Heart left ventricle (tissue), 16 donors: ENCODE measurements around the gene KDM4B. TPM values are rescaled to one million over a fixed set of nuclear protein-coding genes. Genes with fewer than 3 reads are reported as not detected.

Experiments
- ATAC-seq, 4 donors: fragments of 200-7000 bp; cut with Tn5 transposase; one replicate each; pipeline ENCODE4 v1.9.1; 2020 to 2022; ENCODE audit warnings: moderate library complexity in 4 of 4, mild to moderate bottlenecking in 3 of 4, moderate number of reproducible peaks in 1 of 4
- DNase-seq, 5 donors: peaks; one replicate each; pipeline ENCODE4 v3.0.0-alpha.2; 2020
- H3K27ac ChIP-seq, 12 donors: fragments of 200-600 bp; sonication (generic) in 4 of 12; one replicate each; pipeline versions ENCODE4 v1.5.0 to v1.8.0; 2016 to 2022; ENCODE audit warnings: mild to moderate bottlenecking in 2 of 12
- H3K27me3 ChIP-seq, 9 donors: fragments of 200-600 bp; sonication (generic) in 2 of 9; one replicate each; pipeline versions ENCODE4 v1.5.1 to v1.8.0; 2016 to 2022; ENCODE audit warnings: mild to moderate bottlenecking in 3 of 9
- H3K36me3 ChIP-seq, 9 donors: fragments of 200-600 bp; sonication (generic) in 2 of 9; one replicate each; pipeline versions ENCODE4 v1.5.0 to v1.8.0; 2018 to 2022; ENCODE audit warnings: mild to moderate bottlenecking in 2 of 9
- H3K4me1 ChIP-seq, 12 donors: fragments of 200-600 bp; sonication (generic) in 4 of 12; one replicate each; pipeline versions ENCODE4 v1.5.0 to v1.8.0; 2016 to 2022; ENCODE audit warnings: mild to moderate bottlenecking in 3 of 12
- H3K4me3 ChIP-seq, 12 donors: fragments of 200-600 bp; sonication (generic) in 4 of 12; one replicate each; pipeline versions ENCODE4 v1.5.0 to v1.8.0; 2017 to 2022; ENCODE audit warnings: mild to moderate bottlenecking in 9 of 12, moderate library complexity in 4 of 12
- H3K9me3 ChIP-seq, 12 donors: fragments of 200-600 bp; sonication (generic) in 4 of 12; one replicate each; pipeline versions ENCODE4 v1.5.0 to v1.8.0; 2016 to 2022; ENCODE audit warnings: mild to moderate bottlenecking in 1 of 12
- CTCF ChIP-seq, 12 donors: fragments of 200-600 bp; sonication (generic) in 4 of 12; IDR thresholded peaks; one replicate each; pipeline versions ENCODE4 v1.5.0 to v1.8.0; 2018 to 2022; ENCODE audit warnings: antibody characterized with exemption in 12 of 12, mild to moderate bottlenecking in 5 of 12
- POLR2A ChIP-seq, 2 donors: fragments of 450-650 bp; IDR thresholded peaks; one replicate each; pipeline ENCODE4 v1.6.1; 2017; ENCODE audit warnings: antibody characterized with exemption in 2 of 2, mild to moderate bottlenecking in 2 of 2, moderate library complexity in 2 of 2
- WGBS, 4 donors: extraction: QIAGEN DNeasy Blood & Tissue Kit in 2 of 4; methylation state at CpG; one replicate each; pipeline versions ENCODE4 v1.1.5 to v1.1.7; 2013 to 2018; 5-methylcytosine and 5-hydroxymethylcytosine counted together
- intact Hi-C, 10 donors: fragments of 100-400 bp; cut with DNase I; formaldehyde crosslinking; loops; one replicate each; pipeline versions ENCODE4 v1.11.1 to v1.14.2; 2022
- long read RNA-seq, 3 donors: library from polyadenylated mRNA; unstranded; transcript quantifications; one replicate each; pipeline ENCODE4 v2.0.0, GENCODE V29; 2020 to 2021
- polyA plus RNA-seq, 2 donors: library from polyadenylated mRNA; stranded (reverse); fragments of 200-250 nt; gene quantifications; one replicate each; pipeline ENCODE4 v1.2.3, GENCODE V29; 2013
- total RNA-seq, 9 donors: library from RNA; depleted of rRNA in 2 of 9; stranded (reverse); fragments of >200 nt in 2 of 9; fragmentation: NEBNext Ultra II Directional in 3 of 9; extraction: Animal tissue kit (Norgen Biotek cat#: 25700) in 3 of 9; gene quantifications; one replicate each; pipeline versions ENCODE4 v1.1.0 to v1.2.4, GENCODE V29; 2016 to 2023
- donor health status: ischemic (EF 13 %, LVEDD 7.1; RV severe dilation, severe dysfunction).
- donor health status: healthy with polysubstance abuse.
- donor health status: DM: no; HTN: yes; CAD: no.
- donor health status: DM: no; HTN: no; CAD: no.
- donor health status: ischemic (EF 25% LVEDD 6.9; RV normal size, moderate dysfunction).
- donor health status: ischemic (EF 25% LVEDD 5.7; RV mildly dilated, moderate dysfunction).
- donor health status: healthy.
- donor health status: DM: yes; HTN: yes; CAD: no.
- donor health status: ischemic (EF 35%, LVEDD 5.7; RV mildly dilated, moderate dysfunction).
- donor health status: nonischemic (EF 11% LVEDD 7.7; RV severe dilation, severe dysfunction).
- donor health status: DM: yes; HTN: yes; CAD: no.
- donor health status: PGD.
- donor health status: ischemic (EF 29% LVEDD 5.4; RV normal size, mild dysfunction).
- donor health status: nonischemic (EF 23%, LVEDD 6.1; RV moderate dilation, normal function).

The KDM4B gene
- 10 to 100 TPM; 21.5 to 36.5 (median 28.1) TPM for total RNA-seq
- polyA plus RNA-seq: 10 to 100 TPM; 22.6 to 24.3 TPM
- long read RNA-seq, donor 1, full-length matches to known transcripts: 5 of 36 reads
- long read RNA-seq, donor 1, partial matches to known transcripts: 9 of 36 reads
- long read RNA-seq, donor 1, other reads (novel, unspliced or antisense): 22 of 36 reads
- long read RNA-seq, donor 2, partial matches to known transcripts: 2 of 26 reads
- long read RNA-seq, donor 2, other reads (novel, unspliced or antisense): 24 of 26 reads
- long read RNA-seq, donor 3, full-length matches to known transcripts: 18 of 59 reads
- long read RNA-seq, donor 3, partial matches to known transcripts: 33 of 59 reads
- long read RNA-seq, donor 3, other reads (novel, unspliced or antisense): 8 of 59 reads

GRCh38 chr19:4968462-4969291 is at the start of gene KDM4B:
TSS of gene KDM4B (plus strand) at chr19:4969113. CDS start at chr19:5032891, 63,778 bp downstream.
- Histone ChIP-seq H3K4me3 (peak within 1 kb of the TSS; percentile 54 to 92 (median 69)), H3K27ac (peak within 1 kb of the TSS; percentile 8 to 87 (median 69)), H3K9me3 (no peaks in the 10 kb centered on the region), H3K36me3 (no peaks in the 10 kb centered on the region), H3K4me1 (peaks cover 0 to 46% (median 33%) of the 10 kb centered on the region in 12 donors), H3K27me3 (no peaks in the 10 kb centered on the region)
- WGBS, 4 donors: 0 to 6% (median 1%) methylated on average over 3 to 96 of the region's 96 CpGs
- TF ChIP-seq POLR2A (IDR thresholded peaks at IDR 0.05): peak; percentile 97
- no peak for TF ChIP-seq CTCF (IDR thresholded peaks at IDR 0.05)
- intact Hi-C loops: loop anchor here in 4 of 10 donors (5.0 kb wide), 5 partner anchors 64 to 511 kb away; partner anchors contain the start of genes PLIN3 (in 2 of the 4), DPP9 (in 1 of the 4) and UBXN6 (in 1 of the 4)
- ATAC-seq (peak; percentile 95 to 98 (median 98)), DNase-seq (peak; percentile 99 to 100 (median 100))

GRCh38 chr19:4922530-4923275 is 46.2 kb upstream of the KDM4B start:
- 84 to 88% (median 86%) methylated on average over 21 to 22 of the region's 22 CpGs for WGBS, 4 donors
- no peaks in the 10 kb centered on the region for H3K36me3 ChIP-seq
- intact Hi-C loops: no loop called here
- no peaks in the 10 kb centered on the region for H3K4me1 ChIP-seq
- no peaks in the 10 kb centered on the region for H3K9me3 ChIP-seq
- DNase-seq (no peak), ATAC-seq (no peak)
- no peaks in the 10 kb centered on the region for H3K27me3 ChIP-seq
- no peak overlapping the region for H3K27ac ChIP-seq
- TF ChIP-seq CTCF (IDR thresholded peaks at IDR 0.05): no peak
- no peak for TF ChIP-seq POLR2A (IDR thresholded peaks at IDR 0.05)
- H3K4me3 ChIP-seq: no peak overlapping the region

- Histone ChIP-seq H3K27ac (no peak overlapping the region), H3K4me3 (no peak overlapping the region), H3K36me3 (no peaks in the 10 kb centered on the region), H3K4me1 (no peaks in the 10 kb centered on the region), H3K9me3 (no peaks in the 10 kb centered on the region), H3K27me3 (no peaks in the 10 kb centered on the region)
- 94 to 95% (median 94%) methylated on average over 20 to 21 of the region's 21 CpGs for WGBS, 4 donors
- intact Hi-C loops: no loop called here
- DNase-seq (no peak), ATAC-seq (no peak)
- TF ChIP-seq POLR2A (IDR thresholded peaks at IDR 0.05) (no peak), CTCF (IDR thresholded peaks at IDR 0.05) (no peak)
These were observed 45.6 kb upstream of the KDM4B start for GRCh38 chr19:4923276-4923747.
